Measurements from ENCODE around the gene CSTPP1. TPM values are rescaled to one million over a fixed set of nuclear protein-coding genes. Genes with fewer than 3 reads are reported as not detected.
"Not testable (repeated sequence)": the region's sequence is repeated elsewhere in the genome, so short reads cannot be mapped to it uniquely, and the experiment has no call there.

CSTPP1 gene
- total RNA-seq, 2 experiments from 2014 or later = 16.7 to 20.4 TPM

GRCh38 chr11:47052576-47052975 lies 116.0 kb downstream of the CSTPP1 start:
- no peaks in the 10 kb centered on the region for H3K27me3 Mint-ChIP-seq
- ChIA-PET CTCF (no interaction called here), POLR2A (no interaction called here)
- H3K9me3 Mint-ChIP-seq = no peaks in the 10 kb centered on the region
- H3K4me3 Mint-ChIP-seq = no peak overlapping the region
- peaks cover 4% of the 10 kb centered on the region for H3K36me3 Mint-ChIP-seq (ENCODE audit: low read depth)
- no peak for DNase-seq
- H3K27ac Mint-ChIP-seq = no peak overlapping the region
- H3K4me1 Mint-ChIP-seq = no peaks in the 10 kb centered on the region

GRCh38 chr11:47055534-47055933 lies 119.0 kb downstream of the CSTPP1 start:
- Mint-ChIP-seq H3K4me1 (peaks cover under 1% of the 10 kb centered on the region), H3K27ac (no peak overlapping the region), H3K36me3 (ENCODE audit: low read depth) (peaks cover 4% of the 10 kb centered on the region), H3K27me3 (no peaks in the 10 kb centered on the region), H3K4me3 (no peak overlapping the region), H3K9me3 (no peaks in the 10 kb centered on the region)
- CTCF ChIA-PET = no interaction called here
- POLR2A ChIA-PET = interaction anchor here (0.5 kb wide), 1 partner anchor 171 kb away, joined by 3 read pairs; no protein-coding TSS in a partner anchor
- DNase-seq = no peak

DNA sequence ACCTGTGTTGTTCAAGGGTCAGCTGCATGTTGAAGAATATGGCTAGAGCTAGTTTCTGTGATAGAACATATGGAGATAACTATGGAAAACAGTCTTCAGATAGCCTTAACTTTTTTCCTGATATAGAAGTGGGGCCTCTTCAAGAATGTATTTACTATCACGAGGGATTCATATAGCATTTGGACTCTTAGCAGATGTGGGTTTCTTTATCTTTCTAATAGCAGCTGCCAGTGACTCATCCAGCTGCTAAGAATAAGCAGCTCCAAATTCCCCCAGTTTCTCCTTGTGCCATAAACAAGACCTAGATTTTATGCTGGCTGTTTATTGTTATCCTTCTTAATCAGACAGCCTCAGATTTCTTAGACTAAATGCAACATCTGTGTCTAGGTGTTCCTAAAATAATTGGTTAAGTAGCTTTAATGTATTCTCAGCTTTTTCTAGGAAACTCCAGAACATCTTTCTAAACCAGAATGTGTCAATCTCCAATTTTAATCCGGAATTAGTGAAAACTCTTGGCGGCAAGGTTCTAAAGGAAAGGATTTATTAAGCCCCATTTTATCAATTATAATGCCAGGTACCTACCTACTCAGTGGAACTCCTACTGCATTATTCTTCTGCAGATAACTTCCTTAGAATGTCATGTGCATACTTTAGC lies 119.8 kb downstream of the CSTPP1 start:
- CTCF ChIA-PET = no interaction called here
- no peaks in the 10 kb centered on the region for H3K27me3 Mint-ChIP-seq
- H3K27ac Mint-ChIP-seq = no peak overlapping the region
- H3K4me1 Mint-ChIP-seq = peaks cover 6% of the 10 kb centered on the region
- H3K9me3 Mint-ChIP-seq = no peaks in the 10 kb centered on the region
- H3K4me3 Mint-ChIP-seq = no peak overlapping the region
- no peak for DNase-seq
- POLR2A ChIA-PET = no interaction called here
- H3K36me3 Mint-ChIP-seq (ENCODE audit: low read depth) = peaks cover 4% of the 10 kb centered on the region

DNA sequence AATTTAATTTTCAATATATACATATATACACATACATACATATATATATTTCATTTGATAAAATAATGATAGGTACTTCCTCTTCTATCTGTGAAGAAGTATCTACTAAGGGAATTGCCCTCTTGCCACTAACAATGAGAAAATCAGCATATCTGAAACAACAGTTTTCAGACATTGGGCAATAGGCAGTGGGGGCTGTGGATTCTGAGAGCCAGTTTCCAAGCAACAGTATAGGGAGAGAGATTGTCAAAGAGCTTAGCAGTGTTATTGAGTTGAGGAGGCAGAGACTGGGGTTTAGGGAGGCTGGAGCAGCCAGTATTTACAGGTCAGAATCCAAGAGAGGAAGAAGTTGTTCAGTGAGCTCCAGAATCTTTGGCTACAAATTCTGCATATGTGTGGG lies 120.8 kb downstream of the CSTPP1 start:
- peaks cover 11% of the 10 kb centered on the region for H3K4me1 Mint-ChIP-seq
- no peak overlapping the region for H3K4me3 Mint-ChIP-seq

DNA sequence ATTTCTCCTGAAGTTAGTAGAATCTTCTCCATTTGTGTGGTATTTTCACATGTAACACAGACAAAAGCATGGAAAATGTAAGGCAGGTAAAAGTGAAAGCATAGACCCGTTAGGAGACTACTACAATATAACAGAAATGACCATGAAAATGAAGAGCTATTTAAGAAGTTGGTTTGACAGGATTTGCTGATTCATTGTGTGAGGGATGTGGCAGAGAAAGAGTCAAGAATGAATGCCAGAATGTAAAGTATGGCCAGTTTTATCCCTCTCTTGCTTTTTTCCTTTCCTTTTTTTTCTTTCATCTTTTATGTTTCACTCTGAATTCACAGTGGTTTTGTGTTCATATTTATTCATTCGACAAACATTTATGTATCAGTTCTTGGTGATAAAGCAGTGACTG lies 124.2 kb downstream of the CSTPP1 start:
- no peaks in the 10 kb centered on the region for H3K27me3 Mint-ChIP-seq
- DNase-seq = no peak
- H3K4me1 Mint-ChIP-seq = peaks cover 11% of the 10 kb centered on the region
- ChIA-PET POLR2A (no interaction called here), CTCF (no interaction called here)
- no peaks in the 10 kb centered on the region for H3K9me3 Mint-ChIP-seq
- no peak overlapping the region for H3K27ac Mint-ChIP-seq
- no peak overlapping the region for H3K4me3 Mint-ChIP-seq
- H3K36me3 Mint-ChIP-seq (ENCODE audit: low read depth) = no peaks in the 10 kb centered on the region

More for the DNA sequence above, 120.8 kb downstream of the CSTPP1 start:
- H3K9me3 Mint-ChIP-seq = no peaks in the 10 kb centered on the region
- ChIA-PET CTCF (no interaction called here), POLR2A (no interaction called here)
- H3K27me3 Mint-ChIP-seq = no peaks in the 10 kb centered on the region
- peaks cover 4% of the 10 kb centered on the region for H3K36me3 Mint-ChIP-seq (ENCODE audit: low read depth)
- H3K27ac Mint-ChIP-seq = no peak overlapping the region
- DNase-seq = no peak

DNA sequence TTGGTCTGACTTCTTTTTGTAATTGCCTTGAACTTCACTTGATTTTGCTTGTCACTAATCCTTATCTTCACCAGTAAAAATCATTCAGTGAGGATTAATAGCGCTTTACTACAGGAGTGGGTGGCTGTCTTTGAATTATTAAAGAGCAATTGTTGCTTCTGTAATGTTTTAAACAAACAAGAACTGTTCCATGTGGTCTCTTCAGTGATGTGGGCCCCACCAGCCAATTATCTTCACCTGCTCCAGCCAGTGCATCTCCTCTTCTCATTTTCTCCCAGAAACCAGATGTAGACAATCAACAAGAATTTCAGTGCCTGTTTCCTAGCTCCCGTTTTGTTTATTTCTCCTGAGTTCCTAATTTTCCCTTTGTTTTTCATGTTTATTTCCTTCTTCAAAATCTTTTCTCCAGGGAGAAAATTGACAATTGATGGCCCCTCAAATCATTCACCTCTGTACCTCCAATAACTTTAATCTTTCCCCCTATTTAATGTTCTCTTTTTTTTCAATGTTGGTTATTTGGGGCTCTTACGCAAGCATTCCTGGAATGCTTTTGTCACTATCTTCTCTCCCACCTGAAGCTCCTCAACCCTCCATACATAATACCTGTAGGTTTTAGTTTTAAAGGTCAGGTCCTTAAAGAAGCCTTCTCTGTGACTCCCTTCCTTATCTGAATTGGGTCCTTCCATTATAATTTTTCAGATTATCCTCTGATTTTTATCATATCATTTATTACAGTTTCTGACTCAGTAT lies 125.0 kb downstream of the CSTPP1 start:
- Mint-ChIP-seq H3K9me3 (no peaks in the 10 kb centered on the region), H3K36me3 (ENCODE audit: low read depth) (no peaks in the 10 kb centered on the region), H3K4me1 (peaks cover 11% of the 10 kb centered on the region), H3K27ac (no peak overlapping the region), H3K27me3 (no peaks in the 10 kb centered on the region), H3K4me3 (no peak overlapping the region)
- no peak for DNase-seq
- ChIA-PET POLR2A (no interaction called here), CTCF (no interaction called here)

GRCh38 chr11:47062736-47063135 lies 126.2 kb downstream of the CSTPP1 start:
- Mint-ChIP-seq H3K4me3 (no peak overlapping the region), H3K27ac (no peak overlapping the region), H3K9me3 (no peaks in the 10 kb centered on the region), H3K27me3 (no peaks in the 10 kb centered on the region), H3K4me1 (peaks cover 11% of the 10 kb centered on the region), H3K36me3 (ENCODE audit: low read depth) (no peaks in the 10 kb centered on the region)
- ChIA-PET CTCF (no interaction called here), POLR2A (no interaction called here)
- no peak for DNase-seq

DNA sequence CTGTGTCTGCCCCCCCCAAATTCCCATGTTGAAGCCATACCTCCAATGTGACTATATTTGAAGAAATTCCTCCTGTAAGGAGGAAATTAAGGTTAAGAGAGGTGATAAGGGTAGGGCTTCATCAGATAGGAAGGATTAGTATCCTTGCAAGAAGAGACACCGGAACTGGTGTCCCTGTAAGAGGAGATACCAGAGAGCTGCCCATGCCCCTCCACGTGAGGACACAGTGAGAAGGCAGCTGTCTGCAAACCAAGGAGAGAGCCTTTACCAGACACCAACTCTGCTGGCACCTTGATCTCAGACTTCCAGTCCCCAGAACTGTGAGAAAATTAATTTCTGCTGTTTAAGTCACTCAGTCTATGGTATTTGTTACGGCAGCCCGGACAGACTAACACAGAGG lies 130.8 kb downstream of the CSTPP1 start:
- no peaks in the 10 kb centered on the region for H3K9me3 Mint-ChIP-seq
- no peak for DNase-seq
- no peak overlapping the region for H3K4me3 Mint-ChIP-seq
- ChIA-PET POLR2A (no interaction called here), CTCF (no interaction called here)
- no peaks in the 10 kb centered on the region for H3K27me3 Mint-ChIP-seq
- no peak overlapping the region for H3K27ac Mint-ChIP-seq
- H3K4me1 Mint-ChIP-seq = no peaks in the 10 kb centered on the region
- H3K36me3 Mint-ChIP-seq (ENCODE audit: low read depth) = no peaks in the 10 kb centered on the region

DNA sequence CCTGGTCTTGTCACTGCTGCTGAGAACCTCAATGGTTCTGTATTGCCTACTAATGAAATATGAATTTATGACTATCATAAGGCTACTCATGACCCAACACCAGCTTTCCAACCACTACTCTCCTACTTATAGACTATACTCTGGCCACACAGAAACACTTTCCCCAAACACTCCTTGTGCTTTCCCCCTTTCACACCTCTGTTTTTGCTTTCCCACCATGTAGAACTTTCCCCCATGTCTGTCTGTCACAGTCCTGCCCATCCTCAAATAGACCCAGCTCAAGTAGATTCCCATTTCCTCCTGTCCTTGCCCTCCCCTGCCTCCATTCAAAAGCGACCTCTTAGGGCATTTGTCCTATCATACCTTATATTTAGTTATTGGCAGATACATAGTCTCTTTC lies 134.2 kb downstream of the CSTPP1 start:
- H3K36me3 Mint-ChIP-seq (ENCODE audit: low read depth) = no peaks in the 10 kb centered on the region
- H3K27ac Mint-ChIP-seq = no peak overlapping the region
- no peak overlapping the region for H3K4me3 Mint-ChIP-seq
- ChIA-PET POLR2A (no interaction called here), CTCF (no interaction called here)
- no peaks in the 10 kb centered on the region for H3K4me1 Mint-ChIP-seq
- no peaks in the 10 kb centered on the region for H3K27me3 Mint-ChIP-seq
- DNase-seq = no peak
- H3K9me3 Mint-ChIP-seq = no peaks in the 10 kb centered on the region

DNA sequence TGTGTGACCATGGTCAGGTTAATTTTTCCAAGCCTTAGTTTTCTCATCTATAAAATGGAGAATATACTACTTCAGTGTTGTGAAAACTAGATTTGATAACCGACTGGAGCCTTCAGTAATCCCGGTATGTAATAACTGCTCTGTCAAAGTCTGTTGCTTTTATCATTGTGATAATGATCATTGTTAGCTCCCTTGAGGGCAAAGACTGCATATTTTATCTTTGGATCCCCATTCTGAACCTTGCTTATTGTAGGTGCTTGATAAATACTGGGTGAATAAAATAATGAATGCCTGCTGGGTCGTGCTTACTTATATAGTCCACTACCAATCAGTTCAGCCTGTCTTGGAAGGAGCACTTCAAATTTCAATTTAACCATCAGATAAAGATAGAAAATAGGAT lies 134.8 kb downstream of the CSTPP1 start:
- Mint-ChIP-seq H3K4me3 (no peak overlapping the region), H3K27me3 (no peaks in the 10 kb centered on the region), H3K9me3 (no peaks in the 10 kb centered on the region), H3K36me3 (ENCODE audit: low read depth) (no peaks in the 10 kb centered on the region), H3K4me1 (no peaks in the 10 kb centered on the region), H3K27ac (no peak overlapping the region)
- DNase-seq = no peak
- POLR2A ChIA-PET = no interaction called here
- CTCF ChIA-PET = no interaction called here

GRCh38 chr11:47071791-47072261 lies 135.3 kb downstream of the CSTPP1 start:
- Mint-ChIP-seq H3K9me3 (no peaks in the 10 kb centered on the region), H3K36me3 (ENCODE audit: low read depth) (no peaks in the 10 kb centered on the region), H3K27ac (no peak overlapping the region), H3K4me1 (no peaks in the 10 kb centered on the region), H3K27me3 (no peaks in the 10 kb centered on the region), H3K4me3 (no peak overlapping the region)
- POLR2A ChIA-PET = no interaction called here
- CTCF ChIA-PET = no interaction called here
- DNase-seq = no peak

DNA sequence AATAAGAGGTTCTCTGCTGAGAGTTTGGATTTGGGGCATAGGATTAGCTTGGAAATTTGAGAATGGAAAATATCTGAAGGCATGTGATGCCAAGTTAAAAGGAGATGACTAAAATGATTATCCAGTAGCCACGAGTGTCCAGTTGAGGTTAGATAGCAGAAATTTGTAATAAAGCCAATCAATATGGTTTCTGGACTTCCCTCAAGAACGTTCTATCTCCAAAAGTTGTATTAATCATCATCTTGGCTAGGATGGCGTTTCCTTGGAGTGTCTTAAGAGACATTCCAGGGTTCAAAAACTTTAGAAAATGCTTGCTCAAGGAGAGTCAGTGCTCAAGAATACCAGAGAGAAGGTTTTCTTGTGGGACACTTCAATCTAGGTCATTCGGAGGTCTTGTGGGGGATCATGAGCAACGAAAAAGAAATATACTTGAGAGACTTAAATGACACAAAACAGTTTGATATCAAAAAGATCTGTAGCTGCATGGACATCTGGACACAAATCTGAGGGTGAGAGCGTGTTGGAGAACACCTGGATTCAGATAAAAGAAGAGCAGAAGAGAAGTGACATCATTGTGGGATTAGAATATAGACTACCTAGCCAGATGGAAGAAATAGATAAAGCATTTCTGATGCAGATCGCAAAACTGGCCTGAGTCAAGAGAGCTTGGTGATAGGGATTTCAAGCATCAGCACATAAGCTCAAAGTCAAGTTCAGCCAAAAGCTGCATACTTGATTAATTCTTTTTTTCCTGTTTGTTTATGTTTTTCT lies 142.4 kb downstream of the CSTPP1 start:
- peaks cover 3% of the 10 kb centered on the region for H3K4me1 Mint-ChIP-seq
- no peak overlapping the region for H3K27ac Mint-ChIP-seq
- no peaks in the 10 kb centered on the region for H3K9me3 Mint-ChIP-seq
- H3K36me3 Mint-ChIP-seq (ENCODE audit: low read depth) = no peaks in the 10 kb centered on the region
- H3K27me3 Mint-ChIP-seq = no peaks in the 10 kb centered on the region
- CTCF ChIA-PET = no interaction called here
- no peak overlapping the region for H3K4me3 Mint-ChIP-seq
- POLR2A ChIA-PET = no interaction called here
- no peak for DNase-seq

- H3K36me3 Mint-ChIP-seq (ENCODE audit: low read depth); H3K9me3 Mint-ChIP-seq; DNase-seq; H3K27ac Mint-ChIP-seq; H3K4me1 Mint-ChIP-seq; H3K27me3 Mint-ChIP-seq; H3K4me3 Mint-ChIP-seq: not testable (repeated sequence)
- ChIA-PET CTCF (interaction anchor here (1.1 kb wide), 1 partner anchor 72 kb away, joined by 6 read pairs; no protein-coding TSS in a partner anchor), POLR2A (interaction anchor here (0.6 kb wide), 1 partner anchor 273 kb away, joined by 3 read pairs; no protein-coding TSS in a partner anchor)
These were observed 144.2 kb downstream of the CSTPP1 start for GRCh38 chr11:47080775-47081174.

All from activated CD4-positive, alpha-beta memory T cell treated with anti-CD3 and anti-CD28 coated beads, Interleukin-2, amount 10 ng/mL, durations not matched to agents 7 days and 5 days (primary cell).